NCI-H146 (cell line): Measurements from ENCODE around the gene KHK.

Experiments used
- DNase-seq: peaks from one replicate; lab custom pipeline; 2025; lab: John Stamatoyannopoulos, UW

Gene KHK

GRCh38 chr2:27086724-27087593 is at the start of gene KHK:
KHK (plus strand) TSS chr2:27086772; CDS start chr2:27087260, 488 bp downstream.
- peak; percentile 84 for DNase-seq

GRCh38 chr2:27038012-27038411 is 48.6 kb upstream of the KHK start:
- no peak for DNase-seq

GRCh38 chr2:27038631-27039339 is 47.8 kb upstream of the KHK start:
- no peak for DNase-seq

GRCh38 chr2:27039426-27039825 is 47.1 kb upstream of the KHK start:
- no peak for DNase-seq

- no peak for DNase-seq
Measured at GRCh38 chr2:27039871-27040270, 46.7 kb upstream of the KHK start.

- DNase-seq: no peak
Measured at GRCh38 chr2:27040282-27040681, 46.3 kb upstream of the KHK start.

GRCh38 chr2:27041752-27042151 is 44.8 kb upstream of the KHK start:
- DNase-seq: no peak

- no peak for DNase-seq
Measured at GRCh38 chr2:27042159-27042661, 44.4 kb upstream of the KHK start.

- no peak for DNase-seq
Measured at GRCh38 chr2:27042985-27043634, 43.5 kb upstream of the KHK start.

- DNase-seq: peak; percentile 83
Measured at GRCh38 chr2:27049422-27050280, 36.9 kb upstream of the KHK start.

- DNase-seq: peak; percentile 96
Measured at GRCh38 chr2:27050281-27050995, 36.1 kb upstream of the KHK start.

GRCh38 chr2:27050996-27051901 is 35.3 kb upstream of the KHK start, which contains the start of gene AGBL5:
AGBL5 (plus strand) TSS chr2:27051668; CDS start chr2:27052959, 1,291 bp downstream.
- peak; percentile 93 for DNase-seq

- DNase-seq: peak; percentile 47
Measured at GRCh38 chr2:27051902-27052645, 34.5 kb upstream of the KHK start.

- DNase-seq: no peak
Measured at GRCh38 chr2:27053321-27053720, 33.3 kb upstream of the KHK start.

GRCh38 chr2:27053776-27054175 is 32.8 kb upstream of the KHK start:
- no peak for DNase-seq

GRCh38 chr2:27054721-27055120 is 31.9 kb upstream of the KHK start:
- DNase-seq: no peak

GRCh38 chr2:27057184-27057583 is 29.4 kb upstream of the KHK start:
- no peak for DNase-seq

- no peak for DNase-seq
Measured at GRCh38 chr2:27058210-27058609, 28.4 kb upstream of the KHK start.
